Measurements from ENCODE around the gene GRAP2. TPM values are rescaled to one million over a fixed set of nuclear protein-coding genes. Genes with fewer than 3 reads are reported as not detected.

Gene GRAP2
- total and polyA plus RNA-seq, 2 of the 8 experiments (the other 6 are each of a cell fraction or from before 2014, with no cell fraction given) = 0.08 TPM; not detected in 1

- Histone ChIP-seq H4K8ac (ENCODE audit: extremely low read depth, insufficient read depth, low read length) (no peak overlapping the region), H2BK20ac (ENCODE audit: low read length) (no peak overlapping the region), H2BK5ac (ENCODE audit: low read depth, low read length) (no peak overlapping the region), H3K4me1 (replicated peaks in 1 of 4; ENCODE audit: control insufficient read depth in 3 of 4, insufficient read depth in 4 of 4, low read length in 3 of 4) (peaks cover 4 to 15% (median 11%) of the 10 kb centered on the region in 4 experiments; a peak in 6 of 7 replicates), H3K4ac (replicated peaks; ENCODE audit: insufficient read length, low read depth, low read length) (no peak overlapping the region), H2BK12ac (ENCODE audit: low read depth, low read length) (no peak overlapping the region), H3K23me2 (ENCODE audit: low read depth, low read length) (peaks cover 8% of the 10 kb centered on the region; the same call in 1 of the 2 replicates), H4K91ac (replicated peaks; ENCODE audit: insufficient read length, low read length) (no peak overlapping the region), H3K56ac (replicated peaks; ENCODE audit: insufficient read length, low read depth, low read length) (no peak overlapping the region), H3K27ac (ENCODE audit: low read depth, low read length) (no peak overlapping the region), H3K9ac (replicated peaks in 1 of 4; ENCODE audit: extremely low read depth in 1 of 4, low read depth in 3 of 4, low read length in 3 of 4) (no peak overlapping the region), H3K79me2 (ENCODE audit: control insufficient read depth in 1 of 2, insufficient read depth in 2 of 2, low read length in 2 of 2) (peaks cover 0 to 8% of the 10 kb centered on the region in 2 experiments; a peak in 2 of 4 replicates), H3K36me3 (ENCODE audit: control insufficient read depth in 2 of 4, insufficient read depth in 4 of 4, low read length in 3 of 4) (no peaks in the 10 kb centered on the region), H3K27me3 (replicated peaks in 1 of 4; ENCODE audit: control insufficient read depth in 3 of 4, extremely low read depth in 1 of 4, insufficient read depth in 3 of 4, low read length in 3 of 4) (peaks cover 0 to 19% (median 14%) of the 10 kb centered on the region in 4 experiments; a peak in 6 of 7 replicates), H3K18ac (ENCODE audit: extremely low read depth, low read length) (no peak overlapping the region), H3K9me3 (ENCODE audit: insufficient read depth in 2 of 2, low read depth in 1 of 2, low read length in 1 of 2) (no peaks in the 10 kb centered on the region), H3K4me2 (ENCODE audit: insufficient read depth in 1 of 2, low read depth in 2 of 2, low read length in 2 of 2) (no peak overlapping the region), H3K23ac (ENCODE audit: insufficient read length) (no peak overlapping the region), H2BK15ac (ENCODE audit: low read length) (no peak overlapping the region), H3K14ac (ENCODE audit: insufficient read length) (no peak overlapping the region), H3K79me1 (ENCODE audit: low read depth, low read length) (0 out of 2 replicates have a peak, but pooled peaks cover 3% of the 10 kb centered on the region), H2AFZ (ENCODE audit: low read length) (no peak overlapping the region), H2BK120ac (replicated peaks; ENCODE audit: low read depth, low read length) (no peak overlapping the region), H4K5ac (ENCODE audit: insufficient read length, low read depth, low read length) (no peak overlapping the region), H3K4me3 (ENCODE audit: extremely low read depth in 1 of 4, insufficient read depth in 2 of 4, low read depth in 3 of 4, low read length in 4 of 4) (no peak overlapping the region), H2AK5ac (ENCODE audit: low read depth, low read length) (no peak overlapping the region), H4K20me1 (replicated peaks in 1 of 2; ENCODE audit: control insufficient read depth in 1 of 2, insufficient read depth in 2 of 2, low read length in 2 of 2) (no peaks in the 10 kb centered on the region)
- 91% methylated on average over 9 of the region's 9 CpGs; no CpG with 5 or more reads in 1 of the 2 experiments for WGBS, 2 experiments (ENCODE audit: extremely low coverage in 1 of 2, insufficient coverage in 1 of 2, insufficient read length in 1 of 2, insufficient replicate concordance in 2 of 2, low coverage in 1 of 2, low lambda C conversion rate in 2 of 2, missing lambda C conversion rate in 1 of 2)
- ChIA-PET CTCF (ENCODE audit: partially characterized antibody) (interaction anchor here (0.6 to 1.7 kb wide), 4 partner anchors 16 to 58 kb away, joined by 4 to 6 read pairs (median 6); no protein-coding TSS in a partner anchor), POLR2A (ENCODE audit: partially characterized antibody) (interaction anchor here (1.4 kb wide), 1 partner anchor 469 kb away, joined by 3 read pairs; no protein-coding TSS in a partner anchor)
- no peak for FAIRE-seq
- no peak for DNase-seq (ENCODE audit: low read depth in 1 of 2, low spot score in 2 of 2)
- TF ChIP-seq USF2 (IDR thresholded peaks at IDR 0.05; ENCODE audit: low read length) = no peak
- no peak for TF ChIP-seq JUN (IDR thresholded peaks at IDR 0.05; ENCODE audit: low read depth, low read length)
- TF ChIP-seq YY1 (IDR thresholded peaks at IDR 0.05; ENCODE audit: low read depth, low read length) = no peak
- no peak for TF ChIP-seq FOSL1 (IDR thresholded peaks at IDR 0.05; ENCODE audit: insufficient read depth, low read depth, low read length)
- TF ChIP-seq BCL11A (IDR thresholded peaks at IDR 0.05; ENCODE audit: low read depth in 2 of 2, low read length in 2 of 2) = no peak
- no peak for TF ChIP-seq SP4 (IDR thresholded peaks at IDR 0.05; ENCODE audit: low read length)
- TF ChIP-seq, protein P1, sequence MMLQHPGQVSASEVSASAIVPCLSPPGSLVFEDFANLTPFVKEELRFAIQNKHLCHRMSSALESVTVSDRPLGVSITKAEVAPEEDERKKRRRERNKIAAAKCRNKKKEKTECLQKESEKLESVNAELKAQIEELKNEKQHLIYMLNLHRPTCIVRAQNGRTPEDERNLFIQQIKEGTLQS (IDR thresholded peaks at IDR 0.05; ENCODE audit: insufficient read depth, low read depth, low read length) = no peak
- no peak for TF ChIP-seq HDAC6 (IDR thresholded peaks at IDR 0.05; ENCODE audit: low read depth, low read length)
Observed at GRCh38 chr22:39991159-39991860, 90.4 kb downstream of the GRAP2 start.

All from H1 (cell line).